Measurements from ENCODE around the gene HYI. TPM values are rescaled to one million over a fixed set of nuclear protein-coding genes. Genes with fewer than 3 reads are reported as not detected.
"Not testable (repeated sequence)": the region's sequence is repeated elsewhere in the genome, so short reads cannot be mapped to it uniquely, and the experiment has no call there.

The HYI gene
- total and polyA plus RNA-seq, 2 experiments from 2014 or later: 15.5 to 65.2 TPM

- DNase-seq (ENCODE audit: low read depth in 1 of 2, low spot score in 1 of 2): peak in 1 of 2 donors; percentile 30
- no peak overlapping the region for H3K27ac ChIP-seq
- no peaks in the 10 kb centered on the region for H3K36me3 ChIP-seq
- no peaks in the 10 kb centered on the region for H3K4me1 ChIP-seq (ENCODE audit: low read depth)
- no peak for TF ChIP-seq CTCF (IDR thresholded peaks at IDR 0.05; ENCODE audit: low read depth, low read length)
- H3K27me3 ChIP-seq: no peaks in the 10 kb centered on the region
- no peak overlapping the region for H3K4me3 ChIP-seq
- no peaks in the 10 kb centered on the region for H3K9me3 ChIP-seq (ENCODE audit: low read depth)
Measured at GRCh38 chr1:43463479-43463878, 9.7 kb upstream of the HYI start.

DNA sequence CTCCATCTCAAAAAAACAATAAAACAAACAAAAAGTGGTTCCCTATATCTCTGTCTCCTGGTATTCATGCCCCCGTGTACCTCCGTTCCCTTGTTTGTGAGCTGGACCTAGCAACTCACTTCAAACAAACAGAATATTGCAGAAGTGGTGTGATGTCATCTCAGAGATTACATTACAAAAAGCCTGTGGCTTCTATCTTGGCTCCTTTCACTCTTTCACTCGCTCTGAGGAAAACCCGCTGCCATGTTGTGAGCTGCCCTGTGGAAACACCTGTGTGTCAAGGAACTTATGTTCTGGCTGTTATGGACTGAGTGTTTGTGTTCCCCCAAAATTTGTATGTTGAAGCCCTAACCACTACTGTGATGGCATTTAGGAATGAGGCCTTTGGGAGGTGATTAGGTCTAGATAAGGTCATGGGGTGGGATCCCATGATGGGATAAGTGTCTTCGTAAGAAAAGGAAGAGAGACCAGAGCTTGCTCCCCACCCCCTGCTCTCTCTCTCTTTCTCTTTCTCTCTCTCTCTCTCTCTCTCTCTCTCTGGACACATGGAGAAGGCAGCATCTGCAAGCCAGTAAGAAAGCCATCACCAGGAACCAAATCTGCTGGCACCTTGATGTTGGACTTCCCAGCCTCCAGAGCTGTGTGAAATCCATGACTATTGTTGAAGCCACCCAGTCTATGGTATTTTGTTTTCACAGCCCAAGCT is 7.4 kb upstream of the HYI start:
- Histone ChIP-seq H3K9me3 (ENCODE audit: low read depth) (no peaks in the 10 kb centered on the region), H3K4me1 (ENCODE audit: low read depth) (no peaks in the 10 kb centered on the region), H3K27ac (no peak overlapping the region), H3K36me3 (no peaks in the 10 kb centered on the region), H3K4me3 (no peak overlapping the region), H3K27me3 (no peaks in the 10 kb centered on the region)
- TF ChIP-seq CTCF (IDR thresholded peaks at IDR 0.05; ENCODE audit: low read depth, low read length): no peak
- DNase-seq (ENCODE audit: low read depth in 1 of 2, low spot score in 1 of 2): peak in 1 of 2 donors; percentile 41

GRCh38 chr1:43458379-43458778 is 4.6 kb upstream of the HYI start:
- H3K4me3 ChIP-seq; DNase-seq (ENCODE audit: low read depth in 1 of 2, low spot score in 1 of 2); H3K36me3 ChIP-seq; H3K27me3 ChIP-seq; H3K9me3 ChIP-seq (ENCODE audit: low read depth); H3K4me1 ChIP-seq (ENCODE audit: low read depth); H3K27ac ChIP-seq: not testable (repeated sequence)

DNA sequence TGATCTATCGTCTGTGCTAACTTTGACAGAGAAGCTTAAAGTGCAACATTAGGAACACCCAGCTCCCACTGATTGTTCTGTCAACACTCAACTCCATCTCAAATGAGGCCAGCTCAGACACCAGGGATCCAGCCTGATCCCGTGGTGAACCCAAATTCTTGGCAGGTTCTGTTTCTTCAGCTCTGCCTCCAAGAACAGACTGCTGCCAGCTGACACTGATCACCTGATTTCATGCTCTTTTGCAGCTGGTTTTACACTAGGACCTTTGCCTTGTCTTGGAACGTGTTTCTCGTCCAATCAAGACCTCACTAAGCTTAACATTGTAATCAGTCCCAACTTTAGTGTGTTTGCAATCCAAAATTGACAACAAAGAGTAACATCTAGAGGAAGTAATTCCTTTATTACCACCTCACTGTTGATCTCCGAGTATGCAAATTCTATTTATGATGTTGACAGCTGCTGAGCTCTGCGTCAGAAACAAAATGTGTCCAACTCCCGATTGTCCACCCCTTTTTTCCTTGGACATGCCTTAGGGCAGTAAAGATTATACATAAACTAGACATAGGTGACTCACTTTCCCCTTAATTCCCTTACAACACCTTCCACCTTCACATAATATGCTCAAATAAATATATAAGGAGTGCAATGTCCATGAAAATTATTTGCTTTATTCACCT is 1.6 kb upstream of the HYI start:
- Histone ChIP-seq H3K4me3 (no peak overlapping the region), H3K27ac (no peak overlapping the region), H3K9me3 (ENCODE audit: low read depth) (no peaks in the 10 kb centered on the region), H3K4me1 (ENCODE audit: low read depth) (peaks cover 7% of the 10 kb centered on the region), H3K27me3 (no peaks in the 10 kb centered on the region), H3K36me3 (peaks cover 2% of the 10 kb centered on the region)
- TF ChIP-seq CTCF (IDR thresholded peaks at IDR 0.05; ENCODE audit: low read depth, low read length): no peak
- DNase-seq (ENCODE audit: low read depth in 1 of 2, low spot score in 1 of 2): no peak

- no peaks in the 10 kb centered on the region for H3K27me3 ChIP-seq
- H3K4me3 ChIP-seq: peak overlapping the region; percentile 45
- no peak for TF ChIP-seq CTCF (IDR thresholded peaks at IDR 0.05; ENCODE audit: low read depth, low read length)
- H3K27ac ChIP-seq: peak overlapping the region; percentile 91
- H3K4me1 ChIP-seq (ENCODE audit: low read depth): peaks cover 7% of the 10 kb centered on the region
- peaks cover 9% of the 10 kb centered on the region for H3K36me3 ChIP-seq
- no peaks in the 10 kb centered on the region for H3K9me3 ChIP-seq (ENCODE audit: low read depth)
- DNase-seq (ENCODE audit: low read depth in 1 of 2, low spot score in 1 of 2): peak; percentile 55 to 93
Measured at GRCh38 chr1:43454270-43455011, 710 bp upstream of the HYI start.

All from cardiac muscle cell (in vitro differentiated cells and primary cell).